GM19099 (cell line): ENCODE measurements around the gene RB1.

Source experiments
- POLR2A ChIP-seq: IDR thresholded peaks from 3 replicates; pipeline ENCODE4 v1.6.1; 2011; ENCODE audit warnings: low read depth; ENCODE audit not compliant: insufficient read length; ENCODE audit errors: extremely low read depth

RB1 gene

DNA sequence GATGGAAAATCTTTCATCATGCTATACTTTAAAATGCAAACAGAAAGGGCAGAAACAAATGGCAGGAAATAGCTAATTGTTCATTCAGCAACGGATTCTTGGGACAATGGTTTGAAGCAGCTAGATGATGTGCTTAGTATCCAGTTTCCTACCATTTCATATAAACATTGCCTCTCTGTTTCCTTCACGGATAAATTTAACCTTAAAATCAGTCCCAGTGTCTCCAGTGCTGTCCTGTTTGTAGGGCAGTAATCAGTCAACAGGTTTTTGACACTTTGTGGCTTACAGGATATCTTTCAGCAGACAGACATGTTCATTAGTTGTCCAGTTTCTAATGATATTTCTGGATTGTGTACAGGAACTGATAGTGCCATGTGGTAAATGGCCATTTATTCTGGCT, 24.7 kb upstream of the RB1 start:
- no peak for TF ChIP-seq POLR2A

DNA sequence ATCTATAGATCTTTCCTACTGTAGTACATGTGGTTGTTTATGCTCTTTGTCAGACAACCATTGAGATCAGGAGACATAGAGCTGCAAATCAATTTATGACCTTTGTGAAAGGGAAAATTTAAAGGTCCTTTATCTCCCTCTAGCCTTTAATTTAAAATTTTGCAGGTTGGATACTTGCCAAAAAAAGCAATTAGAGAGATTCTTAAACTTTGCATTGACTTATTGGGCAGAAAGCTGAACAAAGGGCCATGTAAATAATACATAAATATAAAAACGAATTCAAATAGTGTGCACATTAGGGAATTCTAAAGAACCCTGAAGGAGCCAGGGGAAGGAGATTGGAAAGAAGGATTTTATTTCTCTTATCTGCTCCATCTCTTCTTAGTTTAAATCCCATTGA, 22.0 kb upstream of the RB1 start:
- no peak for TF ChIP-seq POLR2A

DNA sequence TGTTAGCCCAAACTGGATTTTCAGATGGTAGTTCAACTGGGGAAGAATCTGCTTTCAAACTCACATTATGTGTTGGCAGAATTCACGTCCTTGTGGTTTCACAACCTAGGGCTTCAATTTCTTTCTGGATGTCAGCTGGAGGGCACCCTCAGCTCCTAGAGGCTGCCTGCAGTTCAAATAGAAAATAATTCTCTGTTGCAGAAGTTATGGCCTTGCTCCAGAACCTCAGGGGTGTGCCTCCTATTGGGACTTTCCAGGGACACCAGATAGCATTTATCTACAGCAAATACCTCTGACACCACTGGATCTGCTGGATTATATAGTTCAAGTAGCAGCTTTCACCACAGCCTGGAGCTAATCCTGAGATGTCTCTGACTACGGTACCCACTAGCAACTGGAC, 11.8 kb upstream of the RB1 start:
- TF ChIP-seq POLR2A: no peak

DNA sequence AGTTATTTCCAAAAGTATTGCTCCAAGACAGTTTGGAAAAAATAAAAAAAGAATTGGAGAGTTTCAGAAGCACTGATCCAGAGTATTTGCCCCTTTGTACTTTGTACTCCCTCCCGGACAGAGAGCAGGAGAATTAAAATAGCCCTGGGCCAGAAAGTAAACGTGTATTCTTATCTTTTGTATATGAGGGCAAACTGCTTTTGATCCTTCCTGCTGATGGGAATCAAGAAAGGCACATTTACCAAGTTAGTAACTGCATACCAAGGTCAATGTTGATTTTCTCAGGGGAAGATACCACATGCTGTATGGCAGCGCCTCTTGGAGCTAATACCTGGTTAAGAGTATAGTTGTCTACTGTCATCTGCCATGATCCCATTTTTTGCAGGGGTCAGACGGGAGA, 10.9 kb upstream of the RB1 start:
- no peak for TF ChIP-seq POLR2A

DNA sequence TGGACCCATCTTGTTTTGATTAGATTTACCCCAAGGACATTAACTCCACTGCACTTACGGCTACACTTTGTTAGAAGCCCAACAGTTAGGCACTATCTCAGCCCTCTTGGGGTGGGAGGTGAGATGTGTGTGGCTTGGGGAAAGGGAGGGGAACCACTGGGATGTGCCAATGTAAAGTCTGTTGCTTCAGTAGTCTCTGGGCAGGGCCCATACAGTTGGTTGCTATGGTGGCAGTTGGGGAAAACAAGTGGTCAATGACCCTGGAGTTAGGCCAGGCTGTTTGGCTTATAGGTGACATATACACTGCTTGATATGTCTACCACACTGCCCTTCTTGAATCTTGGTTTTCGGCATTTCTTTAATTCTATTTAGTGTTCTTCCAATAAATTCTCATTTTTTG, 8.9 kb upstream of the RB1 start:
- no peak for TF ChIP-seq POLR2A

DNA sequence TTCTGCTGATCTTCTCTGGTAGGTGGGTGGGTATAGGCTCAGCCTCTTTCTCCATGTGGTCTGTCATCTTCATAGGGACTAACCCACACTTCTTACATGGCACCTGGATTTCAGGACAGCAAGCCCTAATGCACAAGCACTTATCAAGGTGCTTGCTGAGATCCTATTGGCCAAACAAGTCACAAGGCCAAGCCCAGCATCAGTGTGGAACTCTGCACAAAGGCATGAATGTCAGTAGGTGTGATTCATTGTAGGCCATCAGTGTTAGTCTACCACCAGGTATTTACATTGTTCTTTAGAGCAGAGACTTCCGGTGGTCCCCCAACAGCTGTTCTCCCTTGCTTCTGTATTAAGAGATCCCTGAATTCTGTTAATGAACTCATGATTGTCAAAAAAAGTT, 8.3 kb upstream of the RB1 start:
- no peak for TF ChIP-seq POLR2A

DNA sequence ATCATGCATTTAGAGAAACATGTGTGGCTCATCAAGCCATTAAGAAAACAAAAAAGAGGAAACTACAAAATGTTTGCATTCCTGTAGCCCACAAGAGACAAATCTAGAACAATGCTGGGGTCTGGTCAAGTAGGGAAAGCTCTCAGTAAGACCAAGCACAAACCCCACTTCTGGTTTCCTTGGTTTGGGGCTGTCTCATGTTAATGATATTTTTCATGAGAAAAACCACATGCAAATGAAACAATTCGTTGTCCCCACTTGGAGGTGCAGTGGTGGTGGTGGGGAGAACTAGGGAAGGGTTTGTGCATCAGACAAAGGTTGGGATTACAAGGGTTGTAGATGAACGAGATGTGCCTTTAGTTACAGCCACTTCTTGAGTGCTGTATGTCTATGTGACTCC, 7.0 kb upstream of the RB1 start:
- no peak for TF ChIP-seq POLR2A

DNA sequence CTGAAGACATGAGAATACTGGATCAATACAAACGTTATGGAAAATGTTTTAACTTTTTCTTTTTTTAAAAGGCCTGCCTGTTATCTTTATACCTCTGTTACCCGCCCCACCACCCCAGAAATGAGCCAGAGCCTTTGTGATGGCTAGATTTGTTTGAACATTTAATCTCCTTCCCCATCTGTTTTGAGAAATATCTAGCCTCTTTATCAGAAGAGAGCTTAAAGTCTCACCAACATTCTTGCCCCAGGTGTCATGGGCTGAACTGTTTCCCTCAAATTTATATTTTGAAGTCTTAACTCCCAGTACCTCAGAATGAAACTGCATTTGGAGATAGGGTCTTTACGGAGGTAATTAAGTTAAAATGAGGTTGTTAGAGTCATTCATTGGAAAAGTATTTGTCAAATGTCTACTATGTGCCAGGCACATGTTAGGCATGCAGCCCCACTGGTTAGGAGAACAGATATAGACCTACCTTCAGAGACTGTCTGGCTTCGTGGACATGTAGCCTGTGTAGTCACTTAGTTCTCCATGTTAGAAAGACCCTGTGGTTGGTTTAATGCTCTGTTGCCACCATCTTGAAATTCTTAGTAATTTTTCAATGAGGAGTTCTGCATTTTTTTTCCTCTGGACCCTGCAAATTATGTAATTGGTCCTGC, 6.3 kb upstream of the RB1 start:
- TF ChIP-seq POLR2A: no peak

DNA sequence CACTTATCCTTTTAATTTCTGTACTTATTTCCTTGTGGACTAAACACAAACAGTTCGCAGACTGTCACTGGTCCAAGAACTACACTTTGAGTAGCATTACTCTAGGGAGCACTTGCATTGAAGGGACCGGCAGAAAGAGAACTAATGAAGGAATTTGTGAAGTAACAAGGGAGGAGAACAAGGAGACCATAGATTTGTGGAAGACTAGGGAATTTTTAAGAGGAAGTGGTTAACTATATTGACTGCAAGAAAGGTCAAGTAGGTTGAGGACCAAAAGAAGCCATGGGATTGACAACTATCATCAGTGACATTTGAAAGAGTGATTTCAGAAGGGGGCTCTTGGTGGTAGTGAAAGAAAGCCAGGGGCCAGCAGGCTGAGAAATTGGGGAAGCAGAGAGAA, 4.0 kb upstream of the RB1 start:
- TF ChIP-seq POLR2A: no peak

DNA sequence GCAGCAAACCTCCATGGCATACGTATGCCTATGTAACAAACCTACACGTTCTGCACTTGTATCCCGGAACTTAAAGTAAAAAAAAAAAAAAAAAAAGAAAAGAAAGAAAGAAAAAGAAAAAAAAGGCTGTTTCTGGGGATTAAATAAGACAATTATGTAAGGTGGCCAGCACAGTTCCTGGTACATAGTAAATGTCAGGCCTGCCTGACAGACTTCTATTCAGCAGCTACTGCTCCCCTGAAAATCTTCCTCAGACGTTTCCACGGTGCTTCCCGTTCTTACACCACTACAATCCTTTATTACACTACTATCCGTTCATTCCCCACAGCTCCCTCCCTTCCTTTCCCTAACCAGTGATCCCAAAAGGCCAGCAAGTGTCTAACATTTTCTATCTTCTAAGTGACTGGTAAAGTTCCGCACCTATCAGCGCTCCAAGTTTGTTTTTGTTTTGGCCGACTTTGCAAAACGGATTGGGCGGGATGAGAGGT, 636 bp upstream of the RB1 start:
- no peak for TF ChIP-seq POLR2A

DNA sequence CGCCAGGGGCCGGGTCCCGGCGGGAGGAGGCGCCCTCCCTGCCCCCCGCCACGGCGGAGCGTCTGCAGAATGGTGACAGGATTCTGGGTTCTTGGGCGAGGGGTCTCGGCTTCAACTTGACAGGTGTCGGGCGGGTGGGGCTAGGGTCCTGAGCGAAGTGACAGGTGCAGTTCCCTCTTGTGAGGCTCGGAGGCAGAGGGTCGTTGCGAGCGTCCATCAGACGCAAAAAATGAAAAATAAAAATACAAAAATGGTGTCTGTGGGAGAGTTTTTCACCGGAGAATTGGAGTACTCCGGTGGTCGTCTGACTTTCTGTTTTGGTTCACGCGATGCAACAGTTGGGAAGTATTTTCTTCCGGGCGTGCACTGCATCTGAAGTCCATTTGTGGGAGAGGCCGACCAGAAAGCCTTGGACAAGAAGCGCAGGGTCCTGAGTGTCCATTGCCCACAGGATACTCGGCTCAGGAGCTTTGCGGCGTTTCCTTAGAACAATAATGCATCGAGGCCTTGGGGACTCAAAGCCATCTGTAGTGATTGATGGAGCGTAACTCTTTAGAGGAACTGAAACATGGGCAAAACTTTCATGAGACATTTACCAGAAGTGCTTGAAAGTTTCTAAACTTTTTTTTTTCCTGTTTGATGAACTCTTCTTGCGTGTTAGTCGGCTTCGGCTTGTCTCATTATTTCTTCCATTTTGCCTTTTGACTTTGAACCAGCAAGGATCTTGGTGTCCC, 759 bp downstream of the RB1 start:
- peak; percentile 77 for TF ChIP-seq POLR2A

DNA sequence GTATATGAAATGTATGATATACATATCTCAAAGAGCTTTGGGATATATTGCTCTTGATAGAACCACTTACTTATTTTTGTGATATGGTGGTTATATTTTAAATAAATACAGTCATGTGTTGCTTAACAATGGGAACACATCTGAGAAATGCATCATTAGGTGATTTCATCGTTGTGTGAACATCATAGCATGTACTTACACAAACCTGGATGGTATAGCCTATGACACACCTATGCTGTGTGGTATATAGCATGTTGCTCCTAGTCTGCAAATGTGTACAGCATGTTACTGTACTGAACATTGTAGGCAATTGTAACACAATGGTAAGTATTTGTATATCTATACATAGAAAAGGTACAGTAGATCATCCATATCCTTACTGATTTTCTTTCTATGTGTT, 7.7 kb downstream of the RB1 start:
- no peak for TF ChIP-seq POLR2A

DNA sequence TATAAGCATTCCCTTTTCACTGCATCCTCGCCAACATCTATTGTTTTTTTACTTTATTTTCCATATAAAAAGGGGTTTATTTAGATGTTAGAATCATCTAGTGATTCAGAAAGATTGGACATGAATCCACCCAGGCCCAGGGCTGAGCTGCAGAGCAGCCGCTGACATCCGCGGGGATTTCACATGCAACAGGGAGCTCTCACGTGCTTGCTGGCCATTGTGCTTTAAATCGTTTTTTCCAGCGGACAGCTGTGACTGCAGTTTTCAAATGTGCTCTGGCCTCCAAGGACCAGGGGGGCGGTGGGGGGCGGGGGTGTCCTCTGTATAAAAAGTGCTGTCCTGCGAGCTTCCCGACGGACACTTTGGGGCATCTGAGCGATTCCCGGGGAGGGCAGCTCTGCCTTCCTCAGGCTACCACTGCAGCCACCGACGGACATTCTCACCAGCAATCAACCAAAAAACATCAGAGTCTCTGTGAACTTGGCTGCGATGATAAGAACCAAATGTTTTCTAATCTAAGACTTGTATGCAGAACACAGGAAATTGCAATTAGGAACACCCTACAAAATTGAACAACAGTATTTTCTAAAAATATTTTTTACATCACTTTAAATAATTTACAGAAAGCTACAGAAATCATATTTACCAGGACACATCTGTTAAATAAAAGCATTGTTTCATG, 12.6 kb downstream of the RB1 start:
- no peak for TF ChIP-seq POLR2A

DNA sequence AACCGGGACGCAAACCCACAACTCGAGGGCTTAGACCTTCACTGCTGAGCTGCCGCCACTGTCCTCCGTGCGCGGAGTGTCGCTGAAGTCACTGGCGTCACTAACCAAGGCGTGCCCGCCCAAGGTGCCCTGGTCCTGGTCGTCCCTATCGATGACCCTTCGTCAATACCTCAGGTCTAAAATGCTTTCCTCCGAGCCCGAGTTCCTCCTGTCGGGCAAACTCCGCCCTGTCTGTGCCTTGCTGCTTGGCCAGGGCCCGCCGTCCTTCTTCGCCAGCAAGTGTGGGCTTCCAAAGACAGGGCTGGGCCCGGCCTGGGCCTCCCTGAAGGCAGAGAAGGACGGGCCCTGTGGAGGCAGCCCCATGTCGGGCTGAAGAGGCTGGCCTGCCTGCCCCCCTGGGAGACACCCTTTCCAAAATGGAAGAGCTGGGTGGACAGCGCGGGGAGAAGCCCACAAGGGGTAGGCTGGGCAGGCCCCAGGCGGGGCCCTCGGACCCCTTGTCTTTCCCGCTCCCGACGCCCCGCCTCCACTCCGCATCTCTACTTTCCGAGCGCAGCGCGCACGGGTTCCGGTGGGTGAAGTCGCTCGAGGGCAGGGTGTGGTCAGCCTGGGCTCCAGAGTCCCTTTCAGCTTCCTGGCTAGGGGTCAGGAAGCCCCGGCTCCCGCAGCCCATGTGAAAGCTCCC, 13.4 kb downstream of the RB1 start:
- no peak for TF ChIP-seq POLR2A
